NCI-H1417 treated with DMSO at 0.1 percent for 48 hours (cell line): ENCODE measurements around the gene FSD1L.

ENCODE experiments used
- DNase-seq: peaks from one replicate; lab custom pipeline; 2025; lab: John Stamatoyannopoulos, UW

FSD1L gene

GRCh38 chr9:105447814-105448812 lies at the start of gene FSD1L:
Gene FSD1L, plus strand, starts transcription at chr9:105448034. Its CDS starts 187 bp downstream, at chr9:105448221.
- peak; percentile 85 for DNase-seq

DNA sequence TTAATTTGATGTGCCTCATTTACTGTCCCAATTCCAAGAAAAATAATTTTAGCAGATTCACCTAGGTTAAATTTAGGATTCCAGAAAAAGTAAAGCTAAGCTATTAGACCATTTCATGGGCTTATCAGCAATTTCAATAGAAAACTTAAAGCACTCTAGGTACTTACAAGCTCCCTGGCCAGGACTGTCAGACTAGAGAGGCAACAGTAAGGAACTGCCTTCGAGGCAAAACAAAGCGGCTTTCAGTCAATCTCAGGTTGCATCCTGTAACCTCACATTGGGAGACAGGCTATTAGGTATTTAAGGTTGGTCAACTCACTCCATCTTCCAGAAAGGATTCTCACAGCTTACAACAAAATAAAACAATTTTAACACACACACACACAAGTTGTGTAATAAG lies 48.7 kb upstream of the FSD1L start:
- DNase-seq, result no peak

GRCh38 chr9:105401651-105402050 lies 46.2 kb upstream of the FSD1L start:
- no peak for DNase-seq

- no peak for DNase-seq
Measured at GRCh38 chr9:105403552-105404248, 44.1 kb upstream of the FSD1L start.

DNA sequence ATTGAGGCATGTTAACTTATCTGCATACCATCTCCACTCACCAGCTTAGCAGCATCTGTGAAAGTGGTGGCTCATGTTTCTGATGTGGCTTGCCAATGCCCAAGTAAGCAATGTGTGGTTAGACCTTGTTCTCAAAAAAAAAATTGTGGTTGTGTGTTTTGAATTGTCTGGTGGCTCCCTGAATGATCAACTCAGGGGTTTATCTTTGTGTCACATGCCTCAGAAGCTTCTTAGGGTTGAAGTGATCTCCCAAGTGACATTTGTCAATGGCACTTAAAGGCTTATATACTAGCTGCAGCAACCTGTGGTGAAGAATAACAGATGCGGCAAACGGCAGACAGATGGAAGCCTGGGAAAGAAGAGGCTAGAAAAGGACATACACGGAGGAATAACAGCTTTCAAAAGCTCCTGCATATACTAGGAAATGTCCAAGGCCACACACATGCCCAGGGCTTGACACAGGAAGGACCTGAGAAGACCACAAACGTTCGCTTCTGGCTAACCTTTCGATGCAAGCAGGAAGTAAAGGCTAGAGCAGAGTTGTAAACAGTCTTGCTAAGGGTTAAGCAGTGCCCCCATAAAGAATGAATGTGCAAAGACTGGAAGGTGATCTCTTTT lies 42.2 kb upstream of the FSD1L start:
- no peak for DNase-seq

DNA sequence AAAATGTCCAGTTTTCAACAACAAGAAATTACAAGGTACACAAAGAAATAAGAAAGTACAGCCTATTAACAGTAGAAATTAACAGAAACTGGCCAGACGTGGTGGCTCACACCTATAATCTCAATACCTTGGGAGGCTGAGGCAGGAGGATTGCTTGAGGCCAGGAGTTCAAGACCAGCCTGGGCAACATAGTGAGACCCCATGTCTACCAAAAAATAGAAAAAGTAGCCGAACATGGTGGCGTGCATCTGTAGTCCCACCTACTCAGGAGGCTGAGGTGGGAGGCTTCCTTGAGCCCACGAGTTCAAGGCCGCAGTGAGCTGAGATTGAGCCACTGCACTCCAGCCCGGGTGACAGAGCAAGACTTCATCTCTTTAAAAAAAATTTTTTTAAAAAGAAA lies 41.5 kb upstream of the FSD1L start:
- no peak for DNase-seq

DNA sequence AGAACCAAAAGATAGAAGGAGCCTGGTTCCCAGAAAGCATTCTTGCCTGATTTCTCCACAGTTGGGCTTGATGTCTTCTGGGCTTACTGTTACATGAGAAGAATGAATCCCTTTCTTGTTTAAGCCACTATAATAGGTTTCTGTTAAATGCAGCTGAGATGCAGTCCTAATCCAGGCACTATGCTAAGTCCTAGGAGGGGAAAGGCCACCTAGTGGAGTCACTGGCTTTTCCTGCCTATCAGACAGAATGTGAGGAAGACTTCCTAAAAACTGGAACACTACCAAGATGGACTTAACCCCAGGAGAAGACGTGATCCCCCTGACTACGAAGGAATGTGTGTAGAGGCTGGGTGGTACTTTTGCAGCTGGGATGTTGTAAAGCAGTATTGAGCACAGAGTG lies 34.3 kb upstream of the FSD1L start:
- DNase-seq, result no peak

DNA sequence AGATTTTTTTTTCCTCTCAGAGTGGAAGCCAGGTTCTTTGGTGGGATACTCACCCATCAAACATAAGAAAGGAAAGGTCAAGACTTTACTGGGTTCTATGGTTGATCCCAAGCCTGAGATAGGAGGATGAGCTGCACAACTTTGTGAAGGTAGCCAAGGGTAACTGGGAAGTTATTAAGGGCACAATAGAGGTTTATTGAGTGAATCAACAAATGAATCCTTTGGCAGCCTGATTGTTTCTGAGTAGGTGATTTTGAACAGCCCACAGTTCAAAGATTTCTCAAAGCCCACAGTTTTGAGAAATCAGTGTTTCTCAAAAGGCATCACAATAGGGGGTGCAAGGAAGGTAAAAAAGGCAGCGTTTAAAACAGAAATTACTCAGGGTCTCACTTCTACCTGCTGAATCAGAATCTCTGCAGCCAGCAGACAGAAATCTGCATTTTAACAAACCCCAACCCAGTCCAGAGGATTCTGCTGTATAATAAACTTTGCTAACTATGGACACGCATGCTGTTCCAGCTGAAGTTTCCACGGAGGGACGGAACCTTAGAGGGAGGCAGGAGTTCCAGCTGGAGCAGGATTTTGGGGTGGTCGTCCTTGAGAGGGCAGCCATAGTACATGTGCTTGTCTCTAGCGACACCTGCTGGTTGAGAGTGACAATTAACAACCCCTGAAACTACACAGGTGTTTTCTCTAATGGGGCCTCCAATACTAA lies 32.7 kb upstream of the FSD1L start:
- DNase-seq, result no peak

GRCh38 chr9:105415662-105415980 lies 32.2 kb upstream of the FSD1L start:
- DNase-seq, result no peak

DNA sequence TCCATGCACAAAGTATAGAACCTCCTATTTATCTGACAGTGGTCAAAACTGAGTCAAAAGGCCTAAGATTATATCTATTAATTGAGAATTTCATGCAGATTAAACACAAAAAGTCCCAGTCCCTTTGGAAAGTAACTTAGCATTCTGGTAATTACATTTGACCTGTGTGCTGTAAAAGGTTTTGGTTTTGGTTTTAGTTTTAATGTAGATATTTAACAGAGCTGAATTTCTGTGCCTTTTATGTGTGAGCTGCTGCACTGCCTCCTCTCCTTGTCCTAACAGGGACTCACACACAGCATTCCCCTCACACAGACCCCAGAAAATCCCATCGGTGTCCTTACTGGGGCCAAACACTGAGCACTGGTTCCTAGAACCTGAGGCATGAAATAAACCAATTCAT lies 31.0 kb upstream of the FSD1L start:
- DNase-seq, result no peak

GRCh38 chr9:105418588-105419500 lies 29.0 kb upstream of the FSD1L start:
- DNase-seq, result no peak

DNA sequence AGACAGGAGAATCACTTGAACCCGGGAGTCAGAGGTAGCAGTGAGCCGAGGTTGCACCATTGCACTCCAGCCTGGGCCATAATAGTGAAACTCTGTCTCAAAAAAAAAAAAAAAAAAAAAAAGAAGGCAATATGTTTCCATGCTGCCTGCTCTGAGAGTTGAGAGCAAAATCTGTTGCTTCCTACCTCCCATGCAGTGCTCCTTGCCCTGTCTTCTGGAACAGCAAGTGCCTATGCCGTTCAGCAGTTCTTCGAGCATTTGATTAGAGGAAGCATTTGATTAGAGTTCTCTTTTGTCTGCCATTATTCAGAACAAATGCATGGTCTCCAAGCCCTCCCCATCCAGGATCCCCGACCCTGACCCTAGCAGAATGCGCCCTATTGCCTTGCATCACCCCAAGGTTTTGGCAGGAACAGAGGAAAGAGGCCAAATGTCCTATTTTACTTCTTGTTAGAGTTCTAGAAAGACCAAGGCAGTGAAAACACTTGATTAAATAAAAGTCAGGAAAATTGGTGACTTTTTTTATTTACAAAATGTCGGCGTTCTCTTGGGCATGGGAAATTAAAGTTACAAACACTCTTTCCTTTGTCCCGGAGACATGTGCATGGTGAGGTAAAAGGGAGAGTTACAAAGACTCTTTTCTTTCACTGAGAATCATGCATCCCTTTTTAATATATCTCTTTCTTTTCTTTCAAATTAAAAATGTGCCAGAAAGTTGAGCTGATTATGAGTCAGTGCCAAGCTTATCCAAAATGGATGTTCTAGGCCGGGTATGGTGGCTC lies 27.8 kb upstream of the FSD1L start:
- DNase-seq, result no peak

GRCh38 chr9:105421154-105421553 lies 26.7 kb upstream of the FSD1L start:
- DNase-seq, result no peak

DNA sequence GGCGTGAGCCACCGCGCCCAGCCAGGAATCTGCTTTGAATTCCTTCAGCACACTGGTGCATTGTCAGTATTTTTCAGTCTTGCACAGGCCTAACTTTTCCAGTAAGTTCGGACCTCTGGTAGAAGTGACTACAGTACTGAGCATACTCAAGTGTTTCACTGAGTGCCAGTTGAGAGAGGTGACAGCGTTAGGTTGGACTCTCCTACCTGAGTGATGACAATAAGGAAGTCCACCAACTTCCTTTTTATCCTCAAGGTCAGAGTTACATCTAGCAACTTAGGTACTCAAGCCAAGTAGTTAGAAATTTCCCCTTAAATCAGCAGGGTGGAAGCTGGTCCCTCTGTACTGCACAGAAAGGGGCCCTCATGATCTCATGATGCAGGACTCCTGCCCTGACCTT lies 26.0 kb upstream of the FSD1L start:
- no peak for DNase-seq

DNA sequence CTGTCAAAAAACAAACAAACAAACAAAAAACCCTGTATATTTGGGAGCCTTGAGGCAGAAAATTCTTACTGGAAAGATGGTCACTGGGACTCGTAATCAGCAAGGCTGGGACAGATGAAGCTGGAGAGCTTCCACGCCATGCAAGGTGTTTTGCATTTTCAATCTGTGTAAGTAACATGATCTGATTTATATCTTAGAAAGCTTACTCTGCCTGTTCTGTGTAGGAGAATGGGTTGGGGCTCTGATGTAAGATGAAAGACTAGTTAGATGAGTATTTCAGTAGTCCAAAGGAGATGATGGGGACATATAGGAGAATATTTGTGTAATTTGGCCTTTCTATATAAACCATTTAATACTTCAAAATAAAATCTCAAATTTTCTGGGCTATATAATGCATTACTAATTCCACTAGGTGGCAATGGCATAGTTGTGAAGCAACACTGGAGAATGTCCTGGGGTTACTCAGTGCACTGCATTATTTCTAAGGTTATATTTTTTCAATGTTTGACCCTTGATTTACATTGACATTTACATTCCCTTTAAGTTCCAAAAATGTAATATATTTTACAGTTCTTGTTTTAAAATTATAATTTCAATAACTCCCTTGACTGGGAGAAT lies 21.9 kb upstream of the FSD1L start:
- no peak for DNase-seq

DNA sequence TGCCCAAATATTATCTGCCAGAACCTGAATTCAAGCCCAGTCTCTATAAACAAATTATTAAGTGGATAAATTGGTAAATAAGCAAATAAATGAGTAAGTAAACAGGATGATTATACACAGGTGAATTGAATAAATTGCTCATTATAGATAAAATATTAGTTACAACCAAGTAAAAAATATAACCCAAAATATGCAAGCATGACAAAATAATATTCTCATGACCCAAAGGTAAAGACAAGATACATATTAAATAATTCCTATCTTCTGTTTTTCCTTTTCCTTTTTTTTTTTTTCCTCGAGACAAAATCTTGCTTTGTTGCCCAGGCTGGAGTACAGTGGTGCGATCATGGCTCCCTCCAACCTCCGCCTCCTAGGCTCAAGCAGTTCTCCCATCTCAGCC lies 21.2 kb upstream of the FSD1L start:
- DNase-seq, result no peak

DNA sequence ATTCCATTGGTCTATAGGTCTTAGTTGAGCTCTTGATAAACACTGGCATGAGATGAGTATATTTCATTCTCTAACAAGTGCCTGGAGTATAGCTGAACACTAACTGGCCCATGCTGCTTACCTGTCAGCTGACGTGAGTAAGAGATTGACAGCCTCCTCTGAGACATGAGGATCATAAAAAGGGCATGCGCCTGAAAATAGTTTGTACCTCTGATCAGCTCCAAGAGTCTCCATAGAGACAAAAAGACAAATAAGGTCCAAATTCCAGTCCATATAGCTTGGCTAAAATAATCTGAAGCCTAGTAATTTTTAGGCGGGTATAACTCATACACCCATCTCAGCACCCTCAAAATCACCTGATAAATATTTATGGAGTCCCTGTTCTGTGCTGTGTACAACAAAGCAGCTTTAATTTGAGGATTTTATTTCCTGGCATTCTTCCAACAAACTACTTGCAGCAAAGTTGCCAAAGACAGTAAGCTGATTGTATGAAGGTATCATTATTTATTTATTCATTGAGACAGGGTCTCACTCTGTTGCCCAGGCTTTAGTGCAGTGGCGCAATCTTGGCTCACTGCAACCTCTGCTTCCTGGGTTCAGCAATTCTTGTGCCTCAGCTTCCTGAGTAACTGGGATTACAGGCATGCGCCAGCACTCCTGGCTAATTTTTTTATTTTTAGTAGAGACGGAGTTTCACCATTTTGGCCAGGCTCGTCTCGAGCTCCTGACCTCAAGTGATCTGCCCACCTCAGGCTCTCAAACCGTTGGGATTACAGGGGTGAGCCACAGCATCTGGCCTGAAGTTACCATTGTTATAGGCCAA lies 16.2 kb upstream of the FSD1L start:
- DNase-seq, result no peak

- no peak for DNase-seq
Measured at GRCh38 chr9:105432247-105432842, 15.5 kb upstream of the FSD1L start.

- DNase-seq, result no peak
Measured at GRCh38 chr9:105435453-105435852, 12.4 kb upstream of the FSD1L start.
